NCI-H146 treated with DMSO at 0.1 percent for 48 hours (cell line): ENCODE data around the gene FOXM1.

Experiments used
- DNase-seq: peaks from one replicate; lab custom pipeline; 2025; ENCODE audit not compliant: unreplicated experiment; lab: John Stamatoyannopoulos, UW

The FOXM1 gene

GRCh38 chr12:2836574-2836973 lies 40.4 kb downstream of the FOXM1 start:
- DNase-seq: no peak

GRCh38 chr12:2835691-2836403 lies 41.1 kb downstream of the FOXM1 start:
- no peak for DNase-seq

- DNase-seq: no peak
These were observed 42.1 kb downstream of the FOXM1 start, which contains the start of gene NRIP2 for GRCh38 chr12:2834581-2835491. Gene NRIP2, minus strand, starts transcription at chr12:2835035. Its CDS starts 52 bp downstream, at chr12:2834983.

GRCh38 chr12:2833810-2834209 lies 43.2 kb downstream of the FOXM1 start:
- DNase-seq: no peak

- no peak for DNase-seq
These were observed 43.6 kb downstream of the FOXM1 start for GRCh38 chr12:2833327-2833726.

- no peak for DNase-seq
These were observed 44.3 kb downstream of the FOXM1 start for GRCh38 chr12:2832550-2833127.

- DNase-seq: no peak
These were observed 47.7 kb downstream of the FOXM1 start for GRCh38 chr12:2829275-2829674.

GRCh38 chr12:2826721-2827515 lies 50.1 kb downstream of the FOXM1 start:
- DNase-seq: peak; percentile 87

- DNase-seq: no peak
These were observed 50.9 kb downstream of the FOXM1 start for GRCh38 chr12:2826036-2826435.

GRCh38 chr12:2825132-2825531 lies 51.8 kb downstream of the FOXM1 start:
- DNase-seq: no peak

GRCh38 chr12:2824541-2824940 lies 52.4 kb downstream of the FOXM1 start:
- no peak for DNase-seq

GRCh38 chr12:2823483-2823882 lies 53.5 kb downstream of the FOXM1 start:
- DNase-seq: no peak

GRCh38 chr12:2820432-2820831 lies 56.5 kb downstream of the FOXM1 start:
- no peak for DNase-seq

- DNase-seq: no peak
These were observed 57.2 kb downstream of the FOXM1 start for GRCh38 chr12:2819810-2820209.

GRCh38 chr12:2813214-2814185 lies 63.5 kb downstream of the FOXM1 start:
- peak; percentile 62 for DNase-seq

GRCh38 chr12:2812290-2813213 lies 64.4 kb downstream of the FOXM1 start, which contains the start of gene ITFG2:
Gene ITFG2, plus strand, starts transcription at chr12:2812668. Its CDS starts 93 bp downstream, at chr12:2812761.
- peak; percentile 99 for DNase-seq

GRCh38 chr12:2811801-2812200 lies 65.2 kb downstream of the FOXM1 start:
- no peak for DNase-seq
